GM10266 (cell line): ENCODE data around the gene SUGP2.

ENCODE experiments used
- DNase-seq: peaks from one replicate; pipeline ENCODE4 v3.0.0; 2012; ENCODE audit errors: extremely low spot score
- CTCF ChIP-seq: IDR thresholded peaks from 2 replicates; pipeline ENCODE4 v1.5.1; 2012; ENCODE audit warnings: mild to moderate bottlenecking, low read depth; ENCODE audit not compliant: control insufficient read depth, insufficient read depth; ENCODE audit errors: missing control alignments

Gene SUGP2

GRCh38 chr19:19033426-19034203 is at the start of gene SUGP2, which contains the start of gene ARMC6:
Gene SUGP2, minus strand, starts transcription at chr19:19033517. Its CDS starts 2,446 bp downstream, at chr19:19031071.
Gene ARMC6, plus strand, starts transcription at chr19:19033603. Its CDS starts 607 bp downstream, at chr19:19034210.
- peak; percentile 99 for DNase-seq
- no peak for TF ChIP-seq CTCF

GRCh38 chr19:19081642-19082151 is 48.4 kb upstream of the SUGP2 start:
- TF ChIP-seq CTCF = no peak
- no peak for DNase-seq

GRCh38 chr19:19079571-19079970 is 46.3 kb upstream of the SUGP2 start:
- no peak for TF ChIP-seq CTCF
- DNase-seq = no peak

- TF ChIP-seq CTCF = no peak
Observed at GRCh38 chr19:19078801-19079200, 45.5 kb upstream of the SUGP2 start.

GRCh38 chr19:19077103-19077502 is 43.8 kb upstream of the SUGP2 start:
- no peak for TF ChIP-seq CTCF
- DNase-seq = no peak

More at GRCh38 chr19:19078801-19079200, 45.5 kb upstream of the SUGP2 start:
- DNase-seq = no peak

GRCh38 chr19:19076476-19076875 is 43.2 kb upstream of the SUGP2 start:
- DNase-seq = no peak
- TF ChIP-seq CTCF = no peak

- TF ChIP-seq CTCF = no peak
Observed at GRCh38 chr19:19075126-19075525, 41.8 kb upstream of the SUGP2 start.

More at GRCh38 chr19:19075126-19075525, 41.8 kb upstream of the SUGP2 start:
- DNase-seq = no peak
